Activated CD8-positive, alpha-beta memory T cell treated with anti-CD3 and anti-CD28 coated beads for 24 hours (primary cell): Measurements from ENCODE around the gene BPIFA1.

Experiments used
- DNase-seq: peaks from one replicate; pipeline ENCODE4 v3.0.0-alpha.2; 2020

BPIFA1 gene

DNA sequence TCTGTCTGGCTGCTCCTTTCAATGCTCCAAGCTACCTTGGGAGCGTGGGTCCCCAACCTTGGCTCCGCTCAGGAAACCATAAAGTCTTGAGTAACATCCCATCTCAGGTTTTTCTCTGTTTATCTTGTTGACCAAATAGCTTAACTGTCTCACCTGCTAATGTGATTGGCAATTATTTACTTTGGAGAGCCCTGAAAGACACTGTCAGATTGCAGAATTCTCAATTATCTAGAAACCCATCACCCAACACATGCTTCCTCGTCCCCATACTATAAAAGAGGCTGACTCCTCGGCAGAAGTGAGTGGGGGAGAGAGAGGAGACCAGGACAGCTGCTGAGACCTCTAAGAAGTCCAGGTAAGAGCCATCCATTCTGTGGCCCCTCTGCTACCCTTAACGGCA, at the start of gene BPIFA1:
TSS of gene BPIFA1 (plus strand) at position 301 of the 400 bp plus-strand sequence. CDS start 1,716 bp downstream, outside the sequence.
- no peak for DNase-seq

DNA sequence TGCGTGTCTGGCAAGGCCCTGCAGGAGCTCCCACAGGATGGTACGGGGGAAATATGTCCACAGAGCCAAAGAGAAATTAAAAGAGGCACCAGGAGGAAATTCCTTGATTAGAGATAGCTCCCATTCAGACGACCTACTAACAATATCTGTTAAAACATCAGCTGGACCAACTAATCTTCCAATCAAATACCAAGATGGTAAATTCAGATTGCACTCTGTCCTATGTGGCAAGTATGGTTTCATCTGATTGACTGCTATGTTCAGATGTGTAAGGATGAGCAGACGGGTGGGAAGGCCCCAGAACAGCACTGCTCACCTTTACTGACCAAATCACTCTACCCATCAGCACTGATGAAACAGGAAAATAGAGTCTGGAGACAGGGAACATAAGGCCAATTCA, 48.3 kb upstream of the BPIFA1 start:
- DNase-seq: no peak

DNA sequence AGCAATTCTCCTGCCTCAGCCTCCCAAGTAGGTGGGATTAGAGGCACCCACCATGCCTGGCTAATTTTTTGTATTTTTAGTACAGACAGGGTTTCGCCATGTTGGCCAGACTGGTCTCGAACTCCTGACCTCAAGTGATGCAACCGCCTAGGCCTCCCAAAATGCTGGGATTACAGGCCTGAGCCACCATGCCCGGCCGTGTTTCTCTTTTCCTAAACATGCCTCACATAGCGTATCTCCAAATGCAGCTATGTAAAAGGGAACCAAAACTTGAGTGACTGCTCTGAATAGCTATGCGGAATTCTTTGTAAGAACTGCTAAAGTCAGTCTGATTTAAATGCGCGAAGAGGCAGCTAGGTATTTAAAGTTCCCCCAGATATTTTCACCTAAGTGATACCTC, 47.4 kb upstream of the BPIFA1 start:
- DNase-seq: no peak

DNA sequence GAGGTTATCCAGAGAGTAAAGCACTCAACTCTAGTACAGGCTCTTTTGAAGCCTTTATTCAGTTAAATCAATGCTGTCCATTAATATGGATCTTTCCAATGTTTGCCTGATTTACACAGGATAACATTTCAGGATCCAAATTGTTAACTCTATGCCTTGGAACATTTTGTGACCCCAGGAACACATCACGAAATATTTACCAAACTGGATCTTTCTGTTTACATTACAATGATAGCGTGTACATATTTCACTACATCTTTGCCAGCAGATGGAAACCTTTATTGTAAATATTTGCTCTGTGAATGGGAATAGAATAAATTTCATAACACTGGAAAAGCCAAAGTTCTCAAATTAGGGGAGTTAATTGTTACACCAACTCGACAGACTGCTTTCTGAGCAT, 44.3 kb upstream of the BPIFA1 start:
- DNase-seq: no peak

DNA sequence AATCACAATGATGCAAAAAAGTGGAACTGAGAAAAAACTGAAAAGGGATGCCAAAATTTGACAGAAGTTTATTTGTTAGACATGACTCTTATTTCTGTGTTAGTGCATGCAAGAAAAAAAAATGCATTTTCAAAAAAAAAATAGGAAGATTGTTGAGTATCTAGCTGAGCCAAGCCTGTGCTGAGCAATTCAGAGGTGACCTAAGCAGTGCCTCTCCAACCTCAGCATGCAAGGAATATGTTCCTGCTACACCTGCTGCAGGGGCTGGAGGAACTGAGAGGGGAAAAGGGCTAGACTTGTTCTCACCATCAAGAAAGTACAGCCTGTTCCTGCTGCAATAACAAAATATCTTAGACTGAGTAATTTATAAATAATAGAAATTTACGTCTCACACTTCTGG, 43.8 kb upstream of the BPIFA1 start:
- DNase-seq: no peak

DNA sequence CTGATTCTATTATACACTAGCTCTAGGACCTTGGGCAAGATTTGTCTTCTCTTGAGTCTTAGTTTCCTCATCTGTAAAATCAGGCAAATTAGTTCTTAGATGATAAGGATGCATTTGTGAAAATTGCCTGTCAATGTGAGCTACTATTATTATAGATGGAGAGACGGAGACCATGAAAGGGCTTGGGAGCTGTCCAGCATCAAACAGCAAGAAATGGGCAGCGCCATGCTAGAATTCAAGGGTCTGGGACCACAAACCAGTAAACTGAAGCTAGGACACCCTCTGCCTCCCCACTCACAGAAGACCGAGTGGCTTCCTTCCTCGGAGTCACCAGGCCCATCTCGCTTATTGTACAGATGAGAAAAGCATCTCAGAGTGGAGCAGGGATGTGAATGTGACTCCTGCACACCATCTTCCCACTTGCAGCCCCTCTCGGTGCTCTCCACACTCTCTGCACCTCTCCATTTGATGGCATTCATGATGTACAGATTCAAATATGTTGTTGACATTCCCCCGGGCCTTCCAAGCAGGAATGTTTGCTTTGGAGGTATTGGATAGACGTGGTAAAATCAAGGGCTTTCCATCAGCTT, 42.8 kb upstream of the BPIFA1 start:
- DNase-seq: no peak

DNA sequence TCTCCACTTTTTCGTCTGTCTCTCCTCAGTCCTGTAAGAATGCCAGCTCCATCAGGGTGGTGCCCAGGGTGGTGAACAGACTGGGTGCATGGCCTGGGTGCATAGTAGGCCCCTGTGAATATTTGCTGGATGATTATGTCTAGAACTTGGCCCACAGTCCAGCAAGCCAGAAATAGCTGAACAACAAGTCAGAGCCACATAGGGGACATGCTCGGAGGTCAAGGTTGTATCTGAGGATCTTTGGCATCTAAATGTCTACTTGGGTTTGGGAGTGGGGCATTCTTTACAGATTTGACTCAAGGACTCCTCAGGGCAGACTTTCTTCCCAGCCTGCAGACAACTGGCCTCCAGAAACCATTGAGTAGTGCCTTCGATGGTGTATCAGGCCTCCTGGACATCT, 36.8 kb upstream of the BPIFA1 start:
- DNase-seq: no peak

DNA sequence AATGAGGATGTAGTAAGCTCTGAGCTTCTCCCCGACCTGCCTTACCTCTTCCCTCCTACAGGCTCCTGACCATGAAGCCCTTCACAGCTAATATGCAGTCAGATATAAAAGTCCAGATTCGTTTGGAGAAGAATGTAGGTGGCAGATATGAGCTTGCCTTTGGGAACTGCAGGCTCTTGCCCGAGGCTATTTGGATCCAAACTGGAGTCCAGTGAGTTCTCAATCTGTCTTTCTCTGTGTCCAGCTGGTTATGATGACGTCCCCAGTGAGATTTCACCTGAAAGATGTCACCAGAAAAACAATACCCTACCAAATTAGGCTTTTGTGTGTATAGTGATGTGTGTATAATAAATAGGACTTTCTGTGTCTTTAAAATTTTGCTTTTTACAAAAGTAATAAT, 33.3 kb upstream of the BPIFA1 start:
- DNase-seq: no peak

DNA sequence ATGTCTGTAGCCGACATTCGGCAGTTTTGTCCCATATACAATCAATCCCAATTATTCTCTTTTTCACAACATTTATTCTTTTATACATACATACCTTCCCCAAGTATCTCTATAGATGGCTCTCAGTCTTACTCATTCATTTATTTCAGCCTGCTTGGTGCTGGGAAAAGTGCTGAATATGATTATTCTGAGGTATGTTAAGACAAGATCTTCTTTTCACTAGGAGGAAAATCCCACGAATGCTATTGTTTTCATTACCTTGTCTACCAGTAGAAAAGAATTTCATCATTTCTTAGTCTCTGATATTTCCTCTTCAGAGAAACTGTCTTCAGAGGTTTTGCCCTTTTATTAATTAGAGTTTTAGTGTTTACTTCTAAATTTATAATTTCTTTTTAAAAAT, 32.4 kb upstream of the BPIFA1 start:
- no peak for DNase-seq

DNA sequence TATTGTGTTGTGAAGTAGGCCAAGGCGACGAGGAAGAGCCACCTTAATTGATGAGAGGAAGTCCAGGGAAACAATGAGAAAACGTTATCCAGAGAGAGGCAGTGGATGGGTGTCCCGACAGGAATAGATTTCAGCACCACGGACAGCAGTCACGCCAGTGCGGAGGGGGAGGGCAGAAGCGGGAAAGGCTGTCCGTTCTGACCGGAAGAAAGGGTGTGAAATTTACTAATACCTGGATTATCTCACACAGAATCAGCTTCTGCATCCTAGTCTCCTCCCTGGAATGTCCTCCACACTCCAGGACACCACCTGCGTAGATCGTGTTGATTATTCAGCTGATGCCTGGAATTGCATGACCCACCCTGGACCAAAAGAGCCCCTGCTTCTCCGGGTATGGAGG, 26.0 kb upstream of the BPIFA1 start:
- peak; percentile 63 for DNase-seq

DNA sequence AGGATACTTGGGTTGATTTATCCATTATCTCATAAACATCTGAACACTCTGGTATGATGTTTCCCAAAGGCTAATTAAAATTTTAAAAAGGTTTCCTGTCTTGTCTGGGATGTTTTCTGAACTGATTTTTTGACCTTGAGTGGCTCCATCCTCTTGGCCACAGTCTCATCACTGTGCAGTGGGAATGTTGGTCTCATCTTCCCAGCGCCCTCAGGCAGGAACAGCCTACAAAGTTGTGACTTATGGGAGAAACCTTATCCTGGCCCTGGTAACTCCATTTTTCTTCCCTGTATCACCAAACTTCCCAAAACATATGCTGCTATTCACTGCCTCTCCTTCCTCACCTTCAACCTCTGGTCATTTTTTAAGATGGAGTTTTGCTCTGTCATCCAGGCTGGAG, 25.4 kb upstream of the BPIFA1 start:
- DNase-seq: no peak

DNA sequence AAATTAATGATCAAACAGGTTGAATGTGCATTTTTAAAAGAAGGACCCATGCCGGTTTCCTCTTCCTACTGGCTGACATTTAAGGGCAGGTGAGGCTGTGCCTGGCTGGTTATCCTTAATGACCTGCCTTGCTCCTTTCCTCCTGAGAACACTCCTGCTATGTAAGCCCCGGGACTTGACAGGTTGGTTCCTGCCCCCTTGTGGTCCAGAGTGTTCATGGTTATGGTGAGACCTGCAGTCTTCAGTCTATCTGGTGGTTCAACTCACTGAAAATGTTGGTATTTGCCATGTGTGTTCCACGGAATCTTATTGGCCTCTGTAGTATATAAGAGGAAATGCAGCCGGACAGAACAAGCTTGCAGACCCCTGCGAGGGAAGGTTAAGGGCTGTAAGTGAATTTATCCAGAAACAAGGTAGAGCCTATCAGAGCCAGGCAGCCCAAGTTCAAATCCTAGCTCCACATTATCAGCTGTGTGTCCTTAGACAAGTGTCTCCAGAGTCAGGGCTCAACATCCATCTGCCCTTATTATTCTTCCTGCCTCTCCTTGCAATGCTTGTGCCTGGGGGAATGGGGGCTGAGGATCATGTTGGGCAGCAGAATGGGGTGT, 23.9 kb upstream of the BPIFA1 start:
- no peak for DNase-seq

DNA sequence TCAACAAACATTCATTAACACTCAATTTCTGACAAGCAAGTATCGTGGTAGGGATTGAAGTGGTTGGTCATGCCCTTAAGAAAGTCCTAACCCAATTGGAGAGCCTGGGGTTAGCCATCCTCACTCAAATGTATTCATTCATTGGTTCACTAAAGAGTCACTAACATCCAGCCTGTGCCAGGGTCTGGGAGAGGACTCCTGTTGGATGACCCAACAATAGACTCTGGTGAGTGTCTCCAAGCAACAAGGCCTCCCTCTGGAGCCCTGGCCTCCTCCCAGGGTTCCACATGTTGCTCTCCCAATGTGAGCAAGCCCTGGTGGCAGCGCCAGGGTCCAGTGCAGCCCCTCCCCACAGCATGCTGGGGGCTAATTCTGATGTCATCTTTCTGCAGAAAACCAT, 18.7 kb upstream of the BPIFA1 start, which contains the start of gene BPIFA3:
TSS of gene BPIFA3 (plus strand) at position 301 of the 400 bp plus-strand sequence. CDS start 185 bp downstream, outside the sequence.
- no peak for DNase-seq

DNA sequence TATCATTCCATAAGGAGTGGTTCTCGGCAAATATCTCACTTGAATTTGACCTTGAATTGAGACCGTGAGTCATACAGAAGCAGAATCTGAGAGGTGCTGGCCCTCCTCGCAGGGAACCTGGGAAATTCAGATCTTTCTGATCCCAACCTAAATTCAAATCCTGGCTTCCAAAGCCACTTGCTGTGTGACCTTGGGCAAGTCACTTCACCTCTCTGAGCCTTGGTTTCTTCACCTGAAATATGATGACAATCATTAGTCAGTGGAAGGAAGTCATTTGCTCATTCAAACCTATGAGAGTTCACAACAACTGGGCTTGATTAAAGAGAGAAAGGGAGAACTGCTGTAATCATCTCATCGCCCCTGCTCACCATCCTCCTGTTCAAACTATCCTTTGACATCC, 11.4 kb upstream of the BPIFA1 start:
- DNase-seq: no peak

DNA sequence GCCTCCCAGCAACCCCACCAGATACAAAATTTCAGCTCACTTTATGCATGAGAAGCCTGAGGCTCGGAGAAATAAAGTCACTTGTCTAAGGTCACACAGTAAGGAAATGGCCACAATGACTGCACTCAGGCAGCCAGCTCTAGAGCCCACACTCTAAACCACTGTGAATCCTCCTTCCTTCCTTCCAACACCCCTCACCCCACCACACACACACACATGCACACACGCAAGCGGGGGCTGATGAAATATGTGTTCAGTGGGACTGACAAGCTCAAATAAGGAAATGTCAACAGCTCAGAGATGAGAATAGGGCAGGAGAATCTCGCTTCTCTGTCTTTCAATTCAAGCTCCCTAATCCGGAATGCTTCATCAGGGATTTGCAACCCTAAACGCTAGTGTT, 6.0 kb upstream of the BPIFA1 start:
- no peak for DNase-seq

DNA sequence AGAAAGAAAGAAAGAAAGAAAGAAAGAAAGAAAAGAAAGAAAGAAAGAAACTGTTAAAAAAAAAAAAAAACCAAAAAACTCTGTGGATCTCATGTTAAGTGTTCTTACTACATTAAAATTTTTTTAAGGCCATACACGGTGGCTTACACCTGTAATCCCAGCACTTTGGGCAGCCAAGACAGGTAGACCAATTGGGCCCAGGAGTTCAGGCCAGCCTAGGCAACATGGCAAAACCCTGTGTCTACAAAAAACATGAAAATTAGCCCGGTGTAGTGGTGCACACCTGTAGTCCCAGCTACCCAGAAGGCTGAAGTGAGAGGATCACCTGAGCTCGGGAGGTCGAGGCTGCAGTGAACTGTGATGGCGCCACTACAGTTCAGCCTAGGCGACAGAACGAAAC, 4.6 kb upstream of the BPIFA1 start:
- DNase-seq: no peak

DNA sequence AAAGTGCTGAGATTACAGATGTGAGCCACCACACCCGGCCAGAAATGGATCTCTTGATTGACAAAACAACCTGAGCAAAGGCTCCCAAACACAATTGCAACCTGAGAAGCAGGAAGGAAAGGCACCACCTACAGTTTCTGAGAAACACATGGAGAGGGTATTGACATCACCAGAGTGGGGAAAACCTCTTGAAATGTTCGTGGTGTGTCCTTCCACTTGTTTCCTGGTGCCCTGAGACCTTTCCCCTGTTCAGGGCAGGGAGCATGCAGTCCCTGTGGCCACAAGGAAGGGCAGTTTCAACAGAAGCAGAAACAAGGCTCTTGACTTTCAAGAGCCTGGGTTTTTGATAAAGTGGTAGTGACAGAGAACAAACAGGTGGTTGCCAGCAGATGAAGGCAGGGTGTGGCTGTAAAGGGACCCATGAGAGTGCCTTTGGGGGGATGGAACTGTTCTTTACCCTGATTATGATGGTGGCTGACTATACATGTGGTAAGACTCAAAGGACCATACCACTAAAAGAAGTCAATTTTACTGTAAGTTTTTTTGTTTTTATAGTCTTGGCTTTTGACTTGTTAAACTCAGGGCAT, 3.2 kb upstream of the BPIFA1 start:
- no peak for DNase-seq

DNA sequence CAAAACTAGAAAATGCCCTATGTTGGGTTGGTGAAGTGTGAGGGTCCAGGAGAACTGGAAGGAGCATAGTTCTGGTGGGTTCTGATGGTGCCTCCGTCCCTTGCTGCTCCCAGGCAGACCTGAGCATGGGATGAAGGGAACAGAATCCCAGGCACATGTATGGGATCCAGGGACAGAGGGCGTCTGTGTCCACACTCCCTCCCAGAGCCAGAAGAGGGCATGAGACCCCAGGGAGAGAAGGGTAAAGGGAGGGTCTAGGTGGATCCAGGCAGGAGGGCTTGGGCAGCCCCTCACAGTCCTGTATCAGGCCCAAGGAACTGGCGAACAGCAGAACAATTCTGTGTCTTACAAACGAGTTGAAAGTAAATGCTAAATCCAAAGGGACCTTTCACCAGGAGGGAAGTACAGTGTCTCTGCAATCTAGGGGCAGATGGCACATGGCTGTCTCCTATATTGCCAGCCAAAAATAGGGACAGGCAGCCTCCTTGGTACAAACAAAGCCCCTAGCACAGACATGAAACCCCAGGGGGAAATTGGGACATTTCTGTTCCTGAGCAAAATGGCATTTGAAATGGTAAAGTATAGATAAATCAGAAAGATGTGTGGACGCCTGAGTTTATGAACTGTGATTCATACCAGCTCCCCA, 2.5 kb upstream of the BPIFA1 start:
- no peak for DNase-seq

DNA sequence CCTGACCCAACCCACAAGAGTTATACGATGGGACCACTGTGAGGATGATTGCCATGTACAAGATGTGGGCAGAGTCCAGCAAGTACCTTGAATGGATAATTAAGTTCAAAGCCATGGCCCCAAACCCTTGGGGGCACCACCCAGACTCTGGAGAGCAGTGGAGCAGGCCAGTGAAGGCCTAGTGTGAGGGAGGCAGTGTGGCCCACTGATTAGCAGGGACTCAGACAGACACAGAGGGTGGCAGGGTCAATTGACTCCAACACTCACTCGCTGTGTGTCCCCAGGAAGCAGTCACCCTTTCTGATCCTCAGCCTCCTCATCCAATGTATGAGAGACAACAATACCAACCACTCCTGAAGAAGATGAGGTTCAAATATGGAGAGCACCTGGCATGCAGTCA, 1.7 kb upstream of the BPIFA1 start:
- no peak for DNase-seq

DNA sequence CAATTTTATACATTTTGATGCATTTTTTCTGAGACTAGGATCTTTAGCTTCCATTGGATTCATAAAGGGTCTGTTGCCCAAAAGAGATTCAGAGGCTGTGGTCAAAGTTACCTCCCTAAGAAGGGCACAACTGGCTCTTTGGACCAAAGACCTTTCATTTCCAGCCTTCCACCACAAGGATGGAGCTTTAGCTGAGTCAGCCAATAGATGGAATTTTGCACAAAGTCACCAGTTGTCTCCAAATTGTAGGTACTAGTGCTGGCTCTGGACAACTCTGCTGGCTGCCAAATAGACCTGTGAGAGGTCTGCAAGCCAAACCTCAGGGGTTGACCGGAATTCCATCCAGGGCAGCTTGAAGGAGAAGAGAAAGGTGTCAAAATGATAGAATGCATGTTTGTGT, 555 bp downstream of the BPIFA1 start:
- DNase-seq: no peak

DNA sequence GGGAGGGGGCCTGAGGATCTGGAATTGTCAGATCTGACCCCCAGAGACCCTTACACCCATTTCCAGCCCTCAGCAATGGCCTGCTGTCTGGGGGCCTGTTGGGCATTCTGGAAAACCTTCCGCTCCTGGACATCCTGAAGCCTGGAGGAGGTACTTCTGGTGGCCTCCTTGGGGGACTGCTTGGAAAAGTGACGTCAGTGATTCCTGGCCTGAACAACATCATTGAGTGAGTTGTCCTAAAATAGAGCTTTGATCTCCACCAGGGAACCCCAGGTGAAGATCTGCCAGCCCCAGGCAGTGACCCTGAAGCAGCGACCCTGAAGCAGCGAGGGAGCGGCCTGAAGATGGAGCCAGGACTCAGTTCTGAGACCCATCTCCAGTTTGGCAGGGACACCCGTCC, 2.2 kb downstream of the BPIFA1 start:
- DNase-seq: no peak

DNA sequence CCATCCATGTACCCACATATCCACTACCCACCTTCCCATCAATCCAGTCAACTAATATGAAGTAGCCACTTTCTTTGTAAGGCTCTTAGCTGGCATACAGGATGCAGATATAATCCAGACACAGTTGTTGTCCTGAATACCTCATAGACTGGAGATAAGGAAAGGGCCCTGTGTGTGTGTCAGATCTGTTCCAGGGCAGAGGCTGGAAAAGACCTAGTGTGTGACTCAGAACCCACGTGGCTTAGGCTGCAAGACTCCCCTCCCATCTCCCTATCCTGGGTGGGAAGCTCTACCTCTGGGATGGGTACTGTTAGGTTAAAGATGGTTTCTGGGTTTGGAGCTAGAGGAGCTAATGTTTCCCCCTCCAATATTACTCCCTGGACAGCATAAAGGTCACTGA, 3.6 kb downstream of the BPIFA1 start:
- DNase-seq: no peak

DNA sequence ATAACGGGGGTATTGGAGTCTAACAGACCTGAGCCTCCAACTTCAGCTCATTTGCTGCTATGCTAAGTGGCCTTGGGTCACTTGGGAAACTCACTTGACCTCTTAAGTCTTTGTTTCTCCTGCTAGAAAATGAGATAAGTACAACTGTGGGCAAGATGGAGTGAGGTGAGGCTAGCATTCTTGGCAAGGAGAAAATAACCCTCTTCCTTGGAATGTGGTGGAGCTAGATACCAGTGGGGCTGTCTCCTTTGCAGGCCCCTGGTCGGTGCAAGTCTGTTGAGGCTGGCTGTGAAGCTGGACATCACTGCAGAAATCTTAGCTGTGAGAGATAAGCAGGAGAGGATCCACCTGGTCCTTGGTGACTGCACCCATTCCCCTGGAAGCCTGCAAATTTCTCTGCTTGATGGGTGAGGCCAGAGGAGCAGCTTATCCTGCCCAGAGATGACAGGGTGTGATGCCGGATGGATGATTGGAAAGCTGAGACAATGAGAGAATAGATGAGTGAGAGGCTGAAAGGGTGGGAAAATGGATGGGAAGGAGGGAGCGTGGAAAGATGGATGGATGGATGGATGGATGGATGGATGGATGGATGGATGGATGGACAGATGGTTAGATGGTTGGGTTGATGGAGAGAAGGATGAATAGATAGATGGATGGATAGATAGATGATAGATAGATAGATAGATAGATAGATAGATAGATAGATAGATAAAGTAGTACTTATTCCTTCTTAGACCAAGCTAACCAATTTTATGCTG, 4.4 kb downstream of the BPIFA1 start:
- DNase-seq: no peak

DNA sequence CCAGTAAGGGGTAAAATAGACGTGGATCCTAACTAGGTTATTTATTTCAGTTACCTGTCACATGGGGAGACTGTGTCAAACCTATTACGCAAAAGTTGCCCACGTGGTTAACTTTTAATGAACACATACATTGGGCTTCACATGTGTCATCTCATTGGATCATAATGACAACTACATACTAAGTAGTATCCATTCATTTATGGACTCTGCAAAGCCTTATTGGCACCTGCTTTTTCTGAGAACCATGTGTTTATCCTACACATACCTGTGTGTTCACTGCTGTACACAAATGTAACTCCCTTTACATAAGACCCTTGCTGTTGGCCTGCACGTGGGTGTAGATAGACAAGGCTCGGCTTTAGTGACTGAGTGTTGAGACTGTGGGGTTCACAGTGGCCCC, 5.1 kb downstream of the BPIFA1 start:
- DNase-seq: no peak
